NOMO-1 treated with dmso at 0.1 percent for 144 hours (cell line): ENCODE measurements around the gene NPFFR1.
"Not testable (repeated sequence)": the region's sequence is repeated elsewhere in the genome, so short reads cannot be mapped to it uniquely, and the experiment has no call there.

Experiments
- DNase-seq: peaks from one replicate; lab custom pipeline; 2025; ENCODE audit not compliant: unreplicated experiment; lab: John Stamatoyannopoulos, UW

Gene NPFFR1

DNA sequence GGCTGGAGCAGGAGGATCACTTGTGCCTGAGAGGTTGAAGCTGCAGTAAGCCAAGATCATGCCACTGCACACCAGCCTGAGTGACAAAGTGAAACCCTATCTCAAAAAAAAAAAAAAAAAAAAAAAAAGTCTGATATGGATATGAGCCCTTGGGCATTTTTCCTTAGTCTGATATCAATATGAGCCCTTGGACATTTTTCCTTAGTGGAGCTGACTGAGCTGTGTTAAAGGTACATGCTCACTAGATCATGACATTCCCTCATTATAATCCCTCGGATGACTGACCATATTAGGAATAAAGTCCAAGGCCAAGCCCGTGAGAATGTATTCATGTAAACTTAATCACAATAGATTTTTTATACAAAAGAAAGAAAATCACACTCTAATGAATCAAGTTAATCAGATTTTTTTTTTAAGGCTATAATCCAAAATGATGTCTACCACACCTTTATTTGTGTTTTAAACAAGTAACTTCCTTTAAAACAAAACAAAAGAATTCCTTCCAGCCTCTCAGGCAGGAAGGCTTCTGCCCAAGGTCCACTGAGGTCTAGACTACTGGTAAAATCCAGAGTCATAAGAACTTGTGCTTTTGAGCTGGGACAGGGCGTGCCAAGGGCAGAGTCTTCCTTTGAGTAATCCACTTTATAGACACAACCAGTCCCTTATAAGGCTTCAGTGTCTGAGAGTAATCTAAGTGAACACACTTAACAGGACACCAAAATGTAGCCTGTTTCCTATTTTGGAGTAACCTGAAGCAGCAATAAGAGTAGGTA is 56.1 kb downstream of the NPFFR1 start:
- no peak for DNase-seq

DNA sequence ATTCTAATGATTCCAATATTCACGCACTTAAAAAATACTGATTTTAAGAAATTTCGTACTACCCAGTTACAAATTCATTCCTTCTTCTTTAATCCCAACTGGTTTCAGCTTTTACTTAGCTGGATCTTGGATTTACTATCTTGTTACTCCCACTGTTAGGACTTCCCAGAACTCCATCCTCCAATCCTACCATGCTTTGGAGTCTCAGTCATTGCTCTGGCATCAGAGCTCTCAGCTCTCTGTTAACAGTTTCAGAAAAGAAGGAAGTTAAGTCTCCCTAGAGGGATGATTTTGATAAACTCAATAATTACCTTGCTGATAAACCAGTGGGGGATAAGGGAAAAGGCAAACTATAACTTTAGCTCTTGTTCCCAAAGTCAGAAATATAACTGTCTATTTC is 60.1 kb downstream of the NPFFR1 start:
- DNase-seq, result no peak

DNA sequence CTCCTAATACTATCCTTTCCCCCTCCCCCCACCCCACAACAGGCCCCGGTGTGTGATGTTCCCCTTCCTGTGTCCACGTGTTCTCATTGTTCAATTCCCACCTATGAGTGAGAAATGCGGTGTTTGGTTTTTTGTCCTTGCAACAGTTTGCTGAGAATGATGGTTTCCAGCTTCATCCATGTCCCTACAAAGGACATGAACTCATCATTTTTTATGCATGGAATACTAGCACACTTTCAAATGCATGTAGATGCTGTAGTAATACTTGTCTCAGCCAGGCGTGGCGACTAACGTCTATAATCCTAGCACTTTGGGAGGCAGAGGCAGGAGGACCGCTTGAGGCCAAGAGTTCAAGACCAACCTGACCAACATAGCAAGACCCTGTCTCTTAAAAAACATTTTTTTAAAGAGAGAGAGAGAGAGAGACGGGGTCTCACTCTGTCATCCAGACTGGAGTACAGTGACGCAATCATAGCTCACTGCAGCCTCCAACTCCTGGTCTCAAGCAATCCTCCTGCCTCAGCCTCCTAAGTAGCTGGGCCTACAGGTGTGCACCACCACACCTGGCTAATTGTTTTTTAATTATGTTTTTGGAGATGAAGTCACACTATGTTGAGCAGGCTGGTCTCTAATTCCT is 60.9 kb downstream of the NPFFR1 start:
- not testable (repeated sequence) for DNase-seq

DNA sequence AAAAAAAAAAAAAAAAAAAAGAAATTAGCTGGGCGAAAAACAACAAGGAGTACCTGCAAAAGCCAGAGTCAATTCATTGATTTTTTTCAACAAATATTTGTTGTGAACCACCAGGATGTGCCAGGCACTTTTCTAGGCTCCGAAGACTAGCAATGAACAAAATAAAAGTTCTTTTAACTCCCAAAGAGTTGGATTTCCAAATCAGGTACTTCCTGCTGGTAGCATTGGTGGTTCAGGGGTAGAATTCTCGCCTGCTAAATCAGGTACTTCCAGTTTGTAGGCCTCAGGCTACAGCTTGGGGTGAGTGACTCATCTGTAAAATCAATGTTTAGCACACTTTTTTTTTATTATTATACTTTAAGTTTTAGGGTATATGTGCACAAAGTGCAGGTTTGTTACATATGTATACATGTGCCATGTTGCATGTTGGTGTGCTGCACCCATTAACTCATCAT is 61.4 kb downstream of the NPFFR1 start:
- no peak for DNase-seq

DNA sequence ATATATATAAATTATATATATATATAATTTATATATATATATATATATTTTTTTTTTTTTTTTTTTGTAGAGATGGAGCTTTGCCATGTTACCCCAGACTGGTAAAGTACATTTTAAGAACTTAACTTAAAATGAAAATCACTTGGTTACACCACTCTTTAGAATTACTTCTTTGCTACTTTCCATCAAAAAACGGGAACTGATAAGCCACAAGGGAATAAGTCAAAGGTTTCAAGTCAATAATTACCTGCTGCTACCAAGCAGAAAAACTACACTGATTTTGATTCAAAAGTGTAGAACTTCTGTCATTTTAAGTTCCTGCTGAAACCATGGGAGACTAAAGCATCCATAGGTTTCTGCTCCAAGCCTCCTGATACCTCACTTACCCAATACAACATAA is 62.8 kb downstream of the NPFFR1 start:
- DNase-seq, result no peak

DNA sequence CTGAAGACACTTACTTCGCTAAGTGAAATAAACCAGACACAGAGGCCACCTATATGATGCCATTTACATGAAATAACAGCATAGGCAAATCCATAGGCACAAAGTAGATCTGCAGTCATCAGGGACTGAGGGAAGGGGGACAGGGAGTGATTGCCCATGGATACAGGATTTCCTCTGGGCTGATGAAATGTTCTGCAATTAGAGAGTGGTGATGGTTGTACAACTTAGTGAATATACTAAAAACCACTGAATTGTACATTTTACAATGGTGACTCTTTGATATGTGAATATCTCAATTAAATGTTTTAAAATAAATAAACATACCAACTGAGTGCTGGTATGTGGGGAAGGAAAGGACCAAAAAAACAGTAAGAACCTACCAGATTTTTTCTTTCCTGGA is 70.9 kb downstream of the NPFFR1 start:
- no peak for DNase-seq

DNA sequence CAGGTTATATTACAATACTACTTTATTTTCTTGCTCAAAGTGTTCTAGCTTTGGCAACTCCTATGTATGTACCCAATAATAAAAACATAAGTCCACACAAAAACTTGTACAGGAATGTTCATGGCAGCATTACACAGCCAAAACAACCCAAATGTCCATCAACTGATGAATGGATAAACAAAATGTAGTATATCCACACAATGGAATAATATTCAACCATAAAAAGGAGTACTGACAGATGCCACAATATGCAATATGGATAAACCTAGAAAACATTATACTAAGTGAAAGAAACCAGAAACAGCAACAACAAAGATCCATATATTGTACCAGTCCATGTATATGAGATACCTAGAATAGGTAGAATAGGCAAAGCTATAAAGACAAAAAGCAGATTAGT is 71.5 kb downstream of the NPFFR1 start:
- DNase-seq, result no peak

DNA sequence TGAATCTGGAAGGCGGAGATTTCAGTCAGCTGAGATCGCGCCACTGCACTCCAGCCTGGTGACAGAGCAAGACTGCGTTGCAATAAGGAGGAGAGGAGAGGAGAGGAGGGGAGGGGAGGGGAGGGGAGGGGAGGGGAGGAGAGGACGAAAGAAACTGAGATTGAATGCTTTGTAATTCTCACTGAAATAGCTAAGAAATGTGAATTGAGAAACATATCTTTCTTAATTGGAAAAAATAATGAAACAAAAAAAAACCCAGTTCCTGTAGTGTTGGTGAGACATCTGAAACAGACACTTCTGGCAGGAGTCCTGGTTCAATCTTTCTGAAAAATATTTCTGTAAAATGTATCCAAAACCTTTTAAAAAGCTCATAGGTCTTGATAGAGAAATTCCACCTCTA is 77.0 kb downstream of the NPFFR1 start:
- no peak for DNase-seq

DNA sequence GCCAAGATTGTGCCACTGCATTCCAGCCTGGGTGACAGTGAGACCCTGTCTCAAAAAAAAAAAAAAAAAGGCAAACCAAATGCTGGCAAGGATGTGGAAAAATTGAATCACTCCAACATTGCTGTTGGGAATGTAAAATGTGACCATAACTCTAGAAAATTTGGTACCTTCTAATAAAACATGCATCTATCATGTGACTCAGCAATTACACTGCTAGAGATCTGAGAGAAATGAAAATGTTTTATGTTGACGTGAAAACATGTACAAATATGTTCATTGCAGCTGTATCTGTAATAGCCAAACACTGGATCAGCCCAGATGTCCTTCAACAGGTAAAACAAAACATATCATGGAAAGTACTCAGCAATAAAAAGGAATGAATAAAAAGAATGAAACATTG is 82.7 kb downstream of the NPFFR1 start:
- no peak for DNase-seq

DNA sequence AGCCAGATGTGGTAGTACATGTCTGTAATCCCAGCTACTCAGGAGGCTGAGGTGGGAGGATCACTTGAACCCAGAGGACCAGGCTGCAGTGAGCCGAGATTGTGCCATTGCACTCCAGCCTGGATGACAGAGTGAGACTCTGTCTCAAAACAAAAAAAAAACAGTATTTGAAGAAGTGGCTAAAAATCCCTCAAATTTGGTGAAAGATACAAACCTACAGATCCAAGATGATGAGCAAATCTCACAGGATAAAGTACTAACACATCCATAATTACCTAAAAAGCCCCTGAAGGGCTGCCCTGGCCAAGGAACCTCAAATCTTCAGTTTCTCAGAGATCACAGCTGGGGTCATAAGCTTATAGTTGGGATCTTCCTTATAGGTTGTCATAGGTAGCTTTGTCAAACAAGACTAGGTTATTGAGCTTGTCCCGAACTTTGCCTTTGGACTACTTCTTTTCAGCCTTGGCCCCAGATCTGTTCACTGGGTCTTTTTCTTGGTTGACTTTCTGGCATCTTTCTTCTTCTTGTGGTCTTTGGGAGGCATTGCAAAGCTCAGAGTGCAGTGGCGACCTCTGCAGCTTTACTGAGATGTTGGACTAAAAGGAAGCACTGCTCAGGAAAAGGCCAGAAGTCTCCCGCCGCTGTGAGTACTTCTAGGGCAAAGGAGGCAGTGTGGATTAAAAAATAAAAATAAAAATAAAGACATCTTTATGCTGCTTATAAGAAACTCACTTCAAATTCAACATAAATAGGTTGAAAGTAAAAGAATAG is 84.9 kb downstream of the NPFFR1 start:
- no peak for DNase-seq
